ENCODE results near the gene SF1.

The SF1 gene

GRCh38 chr11:64746486-64746885, 31.9 kb downstream of the SF1 start:
- DNase-seq (ENCODE audit: low read depth in 2 of 2): no peak

DNA sequence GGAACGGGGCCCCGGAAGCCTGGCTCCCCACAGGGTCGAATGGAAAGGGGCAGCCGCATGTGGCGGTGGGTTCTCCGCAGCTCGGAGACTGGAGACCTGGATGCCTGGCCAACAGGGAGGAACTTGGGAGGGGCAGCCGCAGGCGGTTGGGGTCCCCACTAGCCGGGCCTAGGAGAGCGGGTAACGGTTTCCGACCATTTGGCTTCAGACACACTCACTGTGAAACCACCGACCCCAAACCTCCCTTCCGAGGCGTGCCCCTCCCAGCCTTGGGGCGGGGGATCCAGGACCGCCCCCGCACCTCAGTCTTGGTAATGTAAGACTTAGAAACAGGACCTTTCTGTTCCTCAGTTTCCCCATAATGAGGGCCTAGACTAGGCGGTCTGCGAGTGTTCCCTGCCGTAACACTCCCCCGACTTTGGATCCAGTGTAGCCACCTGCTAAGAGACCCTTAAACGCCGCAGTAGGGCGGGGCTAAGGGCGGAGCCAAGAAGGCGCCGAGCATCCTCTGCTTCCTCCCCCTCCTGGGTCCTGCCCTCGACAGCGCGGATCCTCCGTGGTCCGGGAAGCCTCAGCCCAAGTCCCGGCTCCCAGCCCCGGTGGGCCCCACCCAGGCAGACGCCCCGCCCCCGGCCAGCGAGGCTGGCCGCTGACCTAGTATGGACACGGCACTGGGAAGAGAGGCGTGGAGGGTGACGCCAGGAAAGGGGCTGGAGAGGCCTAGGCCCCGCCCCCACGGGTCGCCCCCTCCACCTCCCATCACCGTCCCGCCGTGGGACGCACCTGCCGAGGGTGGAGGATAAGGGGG, 32.6 kb downstream of the SF1 start:
- DNase-seq (ENCODE audit: low read depth in 2 of 2): no peak

GRCh38 chr11:64745189-64745520, 33.2 kb downstream of the SF1 start:
- DNase-seq (ENCODE audit: low read depth in 2 of 2): no peak

DNA sequence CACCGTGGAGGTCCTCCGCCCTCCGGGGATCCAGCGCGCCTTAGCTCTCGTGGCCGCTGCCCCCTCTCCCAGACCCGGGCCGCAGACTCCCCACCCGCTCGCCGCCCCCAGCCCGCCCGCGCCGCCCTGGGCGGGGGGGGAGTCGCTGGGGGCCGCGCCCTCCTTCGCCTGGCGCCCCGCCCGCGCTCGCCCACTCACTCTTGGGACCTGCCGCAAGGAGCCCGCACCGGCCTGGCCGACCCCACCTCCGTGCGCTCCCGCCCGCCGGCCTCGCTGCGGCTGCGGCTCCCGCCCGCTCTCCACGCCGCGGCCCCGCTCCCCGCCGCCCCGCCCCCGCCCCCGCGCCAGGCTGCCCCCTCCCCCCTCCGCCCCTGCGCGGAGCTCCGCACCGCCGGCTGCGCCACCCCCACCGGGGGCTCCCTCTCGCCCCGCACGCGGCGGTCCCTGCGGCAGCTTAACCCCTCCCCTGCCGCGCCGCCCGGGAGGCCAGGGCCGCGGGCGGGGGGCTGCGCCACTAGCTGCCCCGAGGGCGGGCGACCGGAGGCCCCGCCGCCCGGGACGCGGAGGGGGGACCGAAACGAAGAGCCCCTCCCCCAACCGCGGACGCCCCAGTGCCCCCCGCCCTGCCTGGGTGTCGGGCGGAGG, 33.7 kb downstream of the SF1 start:
- DNase-seq (ENCODE audit: low read depth in 2 of 2): no peak

GRCh38 chr11:64743591-64744543, 34.5 kb downstream of the SF1 start, which contains the start of gene RASGRP2:
TSS of gene RASGRP2 (minus strand) at chr11:64744142. CDS start at chr11:64742866, 1,276 bp downstream.
- DNase-seq (ENCODE audit: low read depth in 2 of 2): no peak

DNA sequence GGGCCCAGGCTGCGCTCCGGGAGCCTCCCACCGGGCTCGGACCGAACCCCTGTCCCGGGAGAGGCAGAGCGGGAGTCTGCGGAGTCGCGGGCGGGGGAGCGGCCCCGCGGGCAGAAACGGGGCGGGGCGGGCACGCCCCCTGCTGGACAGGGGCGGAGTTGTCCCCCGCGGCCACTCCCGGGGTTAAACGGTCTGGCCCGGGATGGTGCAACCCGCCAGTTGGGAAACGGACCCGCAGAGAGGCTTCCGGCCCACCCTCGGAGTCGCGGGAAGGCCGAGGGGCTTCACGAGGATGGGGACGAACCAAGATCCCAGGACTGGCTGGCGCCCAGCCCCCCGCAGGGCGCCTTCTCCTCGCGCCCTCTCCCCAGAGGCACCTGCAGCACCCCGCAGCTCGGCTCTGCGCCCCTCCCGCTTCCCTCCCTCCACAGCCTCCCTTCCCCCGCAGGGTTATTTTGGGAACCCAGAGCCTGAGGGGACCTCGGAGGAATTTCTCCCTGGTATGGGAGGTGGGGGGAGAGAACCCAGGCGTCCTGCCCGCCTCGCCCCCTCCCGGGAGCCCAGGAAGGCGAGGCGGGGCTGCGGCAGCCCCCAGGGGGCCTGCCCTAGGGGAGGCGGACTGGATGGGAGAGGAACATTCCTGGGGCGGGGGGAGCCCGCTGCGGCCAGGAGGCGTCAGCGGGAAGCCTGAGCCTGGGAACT, 35.3 kb downstream of the SF1 start:
- no peak for DNase-seq (ENCODE audit: low read depth in 2 of 2)

DNA sequence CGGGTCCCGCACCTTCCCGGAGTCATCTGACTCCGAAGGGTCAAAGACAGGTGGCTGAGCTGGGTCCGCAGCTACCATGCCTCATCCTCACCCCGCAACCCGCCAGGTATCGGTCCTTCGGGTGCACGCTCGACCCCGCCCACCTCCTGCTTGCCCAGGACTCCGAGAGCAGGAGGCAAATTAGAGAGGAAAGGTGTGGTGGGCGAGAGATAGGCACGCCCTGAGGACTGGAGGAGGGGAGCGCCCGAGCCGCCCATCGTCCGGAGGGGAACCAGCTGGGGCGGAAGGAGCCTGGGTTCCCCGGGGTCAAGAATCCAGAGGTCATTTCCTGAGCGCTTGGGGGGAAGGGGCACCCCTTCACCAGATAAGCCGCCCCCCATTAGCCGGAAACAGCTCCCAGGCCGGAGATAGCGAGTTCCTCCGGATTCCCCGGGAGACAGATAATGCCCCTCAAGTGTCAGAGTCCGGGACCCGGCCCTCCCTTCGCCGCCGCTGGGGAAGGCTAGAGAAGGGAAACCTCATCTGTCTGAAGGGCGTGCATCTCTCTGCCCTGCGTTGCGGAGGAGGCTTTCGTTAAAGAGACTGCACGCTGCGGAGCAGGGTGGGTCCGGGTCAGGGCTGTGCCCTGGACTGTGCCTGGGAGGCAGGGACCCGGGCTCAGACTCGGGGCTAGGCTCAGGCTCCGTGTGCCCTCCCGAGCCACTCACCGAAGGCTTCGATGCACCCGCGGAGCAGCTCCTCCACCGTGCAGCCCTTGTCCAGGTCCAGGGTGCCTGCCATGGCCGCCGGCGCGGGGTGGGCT, 36.1 kb downstream of the SF1 start:
- DNase-seq (ENCODE audit: low read depth in 2 of 2): no peak

DNA sequence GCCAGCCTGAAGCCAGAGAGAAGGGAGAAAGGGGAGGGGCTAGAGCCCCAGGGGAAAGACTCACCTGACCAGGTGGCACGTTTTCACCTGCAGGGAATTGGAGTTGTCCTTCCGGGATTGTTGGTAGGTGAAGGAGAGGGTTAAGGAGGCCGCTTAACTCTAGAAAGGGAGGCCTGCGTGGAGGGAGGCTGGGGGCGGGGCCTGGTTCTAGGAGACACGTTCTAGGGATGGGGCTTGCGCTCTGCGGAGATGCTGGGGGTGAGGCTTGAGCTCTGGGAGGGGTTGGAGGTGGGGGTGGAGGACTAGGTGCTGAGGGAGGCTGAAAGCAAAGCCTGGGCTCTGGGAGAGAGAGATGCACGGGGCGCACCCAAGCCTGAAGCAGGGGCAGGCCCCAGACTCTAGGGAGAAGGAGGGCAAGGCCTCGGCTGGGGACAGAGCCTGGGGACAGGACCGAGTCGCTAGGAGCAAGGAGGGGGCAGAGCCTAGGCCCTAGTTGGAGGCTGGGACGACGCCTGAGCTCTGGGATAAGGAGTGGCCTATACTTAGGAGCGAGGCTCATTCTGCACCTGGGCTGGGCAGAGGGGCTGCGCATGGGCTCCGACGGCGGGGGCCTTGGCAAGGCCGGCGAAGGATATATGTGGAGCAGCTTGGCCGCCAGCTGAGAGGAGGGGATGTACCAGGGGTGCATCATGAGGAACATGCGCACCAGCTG, 36.8 kb downstream of the SF1 start:
- no peak for DNase-seq (ENCODE audit: low read depth in 2 of 2)

DNA sequence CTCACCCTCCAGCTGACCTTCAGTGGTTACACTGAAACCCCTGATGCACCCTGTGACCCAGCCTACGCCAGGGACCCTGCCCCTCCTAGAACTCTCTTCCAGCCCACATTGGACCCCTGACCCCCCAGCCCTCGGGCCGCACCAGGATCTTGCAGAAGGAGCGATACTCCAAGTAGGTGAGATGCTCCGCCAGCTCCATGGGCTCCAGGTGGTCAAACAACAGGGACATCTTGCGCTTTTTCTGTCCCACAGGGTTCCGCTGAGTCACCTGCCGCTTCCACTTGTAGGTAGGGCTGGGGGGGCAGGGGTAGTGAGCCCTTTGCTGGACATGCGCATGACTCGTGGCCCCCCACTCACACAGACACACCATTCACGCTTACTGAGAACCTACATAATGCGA, 38.5 kb downstream of the SF1 start:
- no peak for DNase-seq (ENCODE audit: low read depth in 2 of 2)

DNA sequence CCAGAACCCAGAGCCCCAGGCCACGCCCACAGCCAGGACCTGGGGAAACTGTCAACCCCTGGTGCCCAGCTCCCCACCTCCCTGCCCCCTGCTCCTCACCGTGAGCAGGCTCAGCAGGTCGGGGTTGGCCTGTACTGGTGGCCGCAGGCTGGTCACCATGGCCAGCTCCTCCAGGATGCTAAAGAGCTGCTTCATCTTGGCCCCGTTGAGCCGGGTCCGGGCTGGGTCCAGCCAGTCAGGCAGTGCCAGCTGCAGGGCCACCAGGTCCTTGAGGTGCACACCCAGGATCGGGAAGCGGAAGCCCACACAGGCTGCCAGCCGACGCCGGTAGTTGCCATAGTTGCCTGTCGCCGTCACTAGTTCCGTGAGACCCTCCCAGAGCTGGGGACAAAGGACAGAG, 41.7 kb downstream of the SF1 start:
- DNase-seq (ENCODE audit: low read depth in 2 of 2): no peak

DNA sequence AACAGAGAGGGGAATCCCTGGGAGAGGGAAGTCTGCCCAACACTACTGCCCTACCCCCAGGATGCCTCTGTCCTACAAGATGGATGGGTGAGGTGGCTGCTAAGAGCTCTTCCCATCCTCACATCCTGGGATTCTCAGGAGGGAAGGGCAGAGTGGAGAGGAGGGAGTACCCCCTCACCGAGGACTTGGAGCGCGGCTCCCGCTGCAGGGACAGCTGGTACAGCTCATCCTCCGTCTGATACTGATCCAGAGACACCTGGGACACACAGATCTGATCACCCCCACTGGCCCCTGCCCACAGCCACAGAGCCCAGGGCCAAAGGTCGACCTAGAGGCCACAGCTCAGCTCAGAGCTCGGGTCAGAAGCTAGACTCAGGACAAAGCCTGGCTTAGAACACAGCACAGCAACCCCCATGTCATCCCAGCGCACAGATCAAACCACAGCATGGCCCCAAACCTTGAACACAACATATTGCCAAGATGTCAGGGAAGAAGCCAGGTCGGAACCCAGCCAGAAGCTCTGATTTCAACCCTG, 42.5 kb downstream of the SF1 start:
- no peak for DNase-seq (ENCODE audit: low read depth in 2 of 2)

GRCh38 chr11:64734811-64735724, 43.3 kb downstream of the SF1 start:
- no peak for DNase-seq (ENCODE audit: low read depth in 2 of 2)

DNA sequence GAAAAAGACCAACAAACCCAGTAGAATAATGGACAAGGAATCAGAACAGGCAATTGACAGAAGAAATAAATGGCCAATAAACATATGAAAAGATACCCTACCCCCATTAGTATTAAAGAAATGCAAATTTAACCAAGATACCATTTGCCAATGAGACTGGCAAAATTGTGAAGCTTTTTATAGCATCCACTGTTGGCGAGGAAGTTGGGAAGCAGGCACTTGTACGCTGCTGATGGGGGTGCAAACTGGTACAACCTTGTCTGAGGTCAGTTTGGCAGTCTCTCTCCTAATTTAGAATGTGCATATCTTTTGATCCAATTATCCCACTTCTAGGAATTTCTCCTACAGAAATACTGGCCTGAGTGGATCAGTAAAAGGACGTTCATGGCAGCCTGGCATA, 46.7 kb downstream of the SF1 start:
- no peak for DNase-seq (ENCODE audit: low read depth in 2 of 2)

DNA sequence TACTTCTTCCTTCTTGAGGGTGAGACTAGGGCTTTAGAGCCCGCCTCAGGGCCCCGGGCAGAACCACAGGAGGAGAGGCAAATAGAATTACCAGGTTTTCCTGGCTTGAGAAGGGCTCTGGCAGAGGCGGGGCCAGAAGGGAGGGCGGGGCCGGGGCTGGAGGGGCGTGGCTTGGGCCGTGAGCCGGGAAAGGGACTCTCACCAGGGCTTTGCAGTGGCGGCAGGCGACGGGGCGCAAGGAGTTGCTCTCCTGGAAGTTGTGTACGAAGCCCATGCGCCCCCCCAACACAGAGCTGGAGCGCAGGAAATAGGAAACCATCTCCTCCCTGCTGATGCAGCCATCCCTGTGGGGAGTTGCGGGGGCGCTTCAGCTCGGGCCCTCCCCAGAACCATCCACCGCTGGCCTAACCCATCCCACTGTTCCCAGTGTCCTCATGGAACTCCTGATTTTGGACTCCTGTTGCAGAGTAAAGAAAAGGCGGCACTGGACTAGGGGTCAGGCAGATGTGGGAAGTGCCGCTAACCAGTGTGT, 48.4 kb downstream of the SF1 start:
- DNase-seq (ENCODE audit: low read depth in 2 of 2): no peak

GRCh38 chr11:64728757-64729365, 49.5 kb downstream of the SF1 start:
- DNase-seq (ENCODE audit: low read depth in 2 of 2): no peak

- DNase-seq (ENCODE audit: low read depth in 2 of 2): no peak
Measured at GRCh38 chr11:64726867-64727530, 51.3 kb downstream of the SF1 start.

- DNase-seq (ENCODE audit: low read depth in 2 of 2): no peak
Measured at GRCh38 chr11:64726211-64726641, 52.1 kb downstream of the SF1 start.
